ENCODE results near the gene ZKSCAN4.

DNA sequence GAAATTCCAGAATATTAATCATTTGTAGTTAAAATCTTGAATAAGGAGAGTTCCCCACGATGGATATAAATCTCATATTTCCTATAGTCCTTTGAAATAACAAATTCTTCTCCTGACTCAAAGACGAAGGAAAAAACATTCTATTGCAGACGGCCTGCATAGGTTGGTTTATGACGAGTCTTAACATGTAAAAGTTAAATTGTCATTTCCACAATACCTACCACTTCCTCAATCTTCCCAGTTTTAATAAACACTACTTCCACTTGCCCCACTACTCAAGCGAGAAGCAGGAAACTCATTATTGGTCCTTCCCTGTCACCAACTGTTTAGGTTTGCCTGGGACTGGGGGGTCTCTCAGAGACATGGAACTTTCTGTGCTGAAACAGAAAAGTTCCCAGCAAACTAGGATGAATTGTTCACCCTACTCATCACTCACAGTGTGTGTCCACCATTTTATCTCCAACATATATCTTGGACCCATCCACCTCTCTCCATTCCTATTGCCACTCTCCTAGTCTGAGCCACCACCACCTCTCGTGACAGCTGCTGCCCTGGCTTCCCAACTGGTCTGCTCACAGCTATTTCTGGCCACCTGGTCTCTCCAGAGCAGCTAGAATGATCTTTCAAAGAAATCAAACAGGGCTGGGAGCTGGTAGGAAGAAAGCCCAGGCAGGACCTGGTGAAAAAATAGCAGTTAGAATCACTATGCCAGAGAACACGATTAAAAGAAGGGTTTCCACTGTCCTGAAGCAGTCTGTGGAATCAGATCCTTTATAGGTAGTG, 42.1 kb downstream of the ZKSCAN4 start:
- TF ChIP-seq, protein P1, sequence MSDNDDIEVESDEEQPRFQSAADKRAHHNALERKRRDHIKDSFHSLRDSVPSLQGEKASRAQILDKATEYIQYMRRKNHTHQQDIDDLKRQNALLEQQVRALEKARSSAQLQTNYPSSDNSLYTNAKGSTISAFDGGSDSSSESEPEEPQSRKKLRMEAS (IDR thresholded peaks at IDR 0.05), result no peak
- TF ChIP-seq POLR2A (IDR thresholded peaks at IDR 0.05; ENCODE audit: control extremely low read depth in 1 of 2, low read depth in 2 of 2, low read length in 2 of 2) (no peak), SP4 (IDR thresholded peaks at IDR 0.05; ENCODE audit: low read length) (no peak), HDAC6 (IDR thresholded peaks at IDR 0.05; ENCODE audit: low read depth, low read length) (no peak), POLR2AphosphoS5 (IDR thresholded peaks at IDR 0.05; ENCODE audit: low read depth, low read length) (no peak), TEAD4 (IDR thresholded peaks at IDR 0.05; ENCODE audit: low read depth, low read length) (no peak), SP2 (IDR thresholded peaks at IDR 0.05; ENCODE audit: low read length) (no peak), RAD21 (IDR thresholded peaks at IDR 0.05 in 1 of 2, conservative IDR thresholded peaks at IDR 0.05 in 1 of 2; ENCODE audit: low read depth in 2 of 2, low read length in 2 of 2) (no peak), JUN (IDR thresholded peaks at IDR 0.05; ENCODE audit: low read depth, low read length) (no peak), KDM1A (IDR thresholded peaks at IDR 0.05; ENCODE audit: borderline replicate concordance, low read length) (no peak)
- TF ChIP-seq, protein P2, sequence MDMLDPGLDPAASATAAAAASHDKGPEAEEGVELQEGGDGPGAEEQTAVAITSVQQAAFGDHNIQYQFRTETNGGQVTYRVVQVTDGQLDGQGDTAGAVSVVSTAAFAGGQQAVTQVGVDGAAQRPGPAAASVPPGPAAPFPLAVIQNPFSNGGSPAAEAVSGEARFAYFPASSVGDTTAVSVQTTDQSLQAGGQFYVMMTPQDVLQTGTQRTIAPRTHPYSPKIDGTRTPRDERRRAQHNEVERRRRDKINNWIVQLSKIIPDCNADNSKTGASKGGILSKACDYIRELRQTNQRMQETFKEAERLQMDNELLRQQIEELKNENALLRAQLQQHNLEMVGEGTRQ (IDR thresholded peaks at IDR 0.05; ENCODE audit: low read length), result no peak
